GM19328 (cell line): ENCODE data around the gene GTF2E1.
"Not testable (repeated sequence)": the region's sequence is repeated elsewhere in the genome, so short reads cannot be mapped to it uniquely, and the experiment has no call there.

Experiments used
- ATAC-seq: cut with Tn5 transposase; IDR thresholded peaks from one replicate; pipeline ENCODE4 v1.9.1; 2021; ENCODE audit warnings: mild to moderate bottlenecking, moderate library complexity; ENCODE audit not compliant: unreplicated experiment

The GTF2E1 gene

DNA sequence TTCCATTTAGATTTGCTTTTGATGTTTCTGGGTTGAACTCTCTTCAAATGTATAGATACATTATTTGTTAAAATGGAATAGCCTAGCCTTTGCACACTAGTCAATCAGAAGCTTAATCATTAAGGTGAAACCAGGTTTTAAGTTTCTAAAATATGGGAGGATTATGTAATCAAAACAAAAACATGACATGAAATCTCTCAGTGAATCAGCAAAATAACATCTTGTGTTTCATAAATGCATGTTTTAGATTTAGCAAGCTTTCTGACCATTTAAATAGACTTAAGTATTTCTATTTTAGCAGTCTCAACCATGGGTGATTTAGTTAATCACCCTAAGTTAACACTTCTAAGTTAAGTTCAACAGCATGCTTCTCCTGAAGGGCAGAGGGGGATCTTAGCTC is 11.3 kb downstream of the GTF2E1 start:
- no peak for ATAC-seq

DNA sequence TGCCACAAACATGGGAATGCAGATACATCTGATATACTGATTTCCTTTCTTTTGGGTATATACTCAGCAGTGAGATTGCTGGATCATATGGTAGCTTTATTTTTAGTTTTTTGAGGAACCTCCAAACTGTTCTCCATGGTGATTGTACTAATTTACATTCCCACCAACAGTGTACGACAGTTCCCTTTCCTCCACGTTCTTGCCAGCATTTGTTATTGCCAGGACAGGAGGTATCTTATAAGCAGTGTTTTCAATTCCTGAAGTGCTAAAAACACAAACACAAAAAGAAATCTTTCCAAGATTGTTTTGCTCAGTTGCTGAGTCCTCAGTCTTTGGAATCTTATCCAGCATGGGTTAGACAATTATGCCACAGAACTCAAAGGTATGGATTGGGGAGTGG is 13.5 kb downstream of the GTF2E1 start:
- no peak for ATAC-seq

DNA sequence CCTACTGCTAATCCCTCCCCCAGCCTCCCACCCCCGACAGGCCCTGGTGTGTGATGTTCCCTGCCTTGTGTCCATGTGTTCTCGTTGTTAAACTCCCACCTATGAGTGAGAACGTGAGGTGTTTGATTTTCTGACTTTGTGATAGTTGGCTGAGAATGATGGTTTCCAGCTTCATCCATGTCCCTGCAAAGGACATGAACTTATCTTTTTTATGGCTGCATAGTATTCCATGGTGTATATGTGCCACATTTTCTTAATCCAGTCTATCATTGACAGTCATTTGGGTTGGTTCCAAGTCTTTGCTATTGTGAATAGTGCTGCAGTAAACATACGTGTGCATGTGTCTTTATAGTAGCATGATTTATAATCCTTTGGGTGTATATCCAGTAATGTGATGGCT is 16.0 kb downstream of the GTF2E1 start:
- not testable (repeated sequence) for ATAC-seq

DNA sequence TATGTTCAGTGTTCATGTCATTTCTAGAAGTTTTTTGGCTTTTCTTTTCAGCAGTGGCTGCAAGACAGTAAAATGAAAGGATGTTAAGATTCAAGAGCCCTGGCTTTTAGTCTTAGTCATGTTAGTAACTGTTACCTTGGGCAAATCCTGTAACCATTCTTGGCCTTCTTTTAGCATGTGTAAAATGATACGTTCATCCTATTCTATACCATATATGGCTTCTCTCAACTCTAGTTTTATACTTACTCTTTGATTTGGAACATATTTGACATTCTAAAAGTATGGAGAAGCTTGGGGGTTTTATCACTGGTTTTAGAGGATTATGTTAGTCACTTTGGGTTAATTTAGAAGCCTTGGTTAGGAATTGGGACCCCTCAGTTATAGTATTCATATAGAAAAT is 20.1 kb downstream of the GTF2E1 start:
- no peak for ATAC-seq

DNA sequence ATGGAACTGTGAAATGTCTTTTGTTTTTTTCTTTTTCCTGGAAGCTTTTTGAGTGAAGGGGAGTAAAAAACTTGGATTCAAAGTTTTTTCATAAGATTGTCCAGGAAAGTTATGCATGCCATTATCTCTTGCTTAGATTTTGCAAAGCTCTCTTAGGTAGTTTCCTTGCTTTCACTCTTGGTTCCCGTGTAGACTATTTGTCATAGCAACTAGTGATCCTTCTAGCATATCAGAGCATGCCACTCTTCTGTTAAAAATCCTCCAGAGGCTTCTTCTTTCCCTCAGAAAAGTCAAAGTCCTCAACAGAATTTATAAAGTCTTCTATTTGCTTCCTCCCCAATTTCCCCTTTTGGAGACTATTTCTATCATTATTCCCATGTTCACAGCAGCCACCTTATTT is 21.1 kb downstream of the GTF2E1 start:
- ATAC-seq = peak; percentile 74

DNA sequence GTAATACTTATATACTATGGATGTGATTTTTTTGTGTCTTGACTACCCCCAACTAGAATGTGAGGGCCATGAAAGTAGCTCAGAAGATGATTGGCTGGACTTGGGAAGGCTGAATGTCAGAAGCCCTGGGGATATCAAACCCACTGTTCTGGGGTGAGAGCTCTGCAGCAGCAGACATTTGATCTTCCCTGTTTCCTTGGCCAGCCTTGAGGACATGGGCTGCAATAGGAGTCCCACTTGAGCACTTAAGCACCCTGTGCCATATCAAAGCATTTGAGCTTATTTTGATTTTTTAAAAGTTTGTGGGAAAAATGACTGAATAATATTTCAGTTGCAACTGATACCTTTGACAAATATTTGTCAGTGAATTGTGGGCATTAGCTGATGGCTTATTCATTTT is 21.7 kb downstream of the GTF2E1 start:
- ATAC-seq = no peak

DNA sequence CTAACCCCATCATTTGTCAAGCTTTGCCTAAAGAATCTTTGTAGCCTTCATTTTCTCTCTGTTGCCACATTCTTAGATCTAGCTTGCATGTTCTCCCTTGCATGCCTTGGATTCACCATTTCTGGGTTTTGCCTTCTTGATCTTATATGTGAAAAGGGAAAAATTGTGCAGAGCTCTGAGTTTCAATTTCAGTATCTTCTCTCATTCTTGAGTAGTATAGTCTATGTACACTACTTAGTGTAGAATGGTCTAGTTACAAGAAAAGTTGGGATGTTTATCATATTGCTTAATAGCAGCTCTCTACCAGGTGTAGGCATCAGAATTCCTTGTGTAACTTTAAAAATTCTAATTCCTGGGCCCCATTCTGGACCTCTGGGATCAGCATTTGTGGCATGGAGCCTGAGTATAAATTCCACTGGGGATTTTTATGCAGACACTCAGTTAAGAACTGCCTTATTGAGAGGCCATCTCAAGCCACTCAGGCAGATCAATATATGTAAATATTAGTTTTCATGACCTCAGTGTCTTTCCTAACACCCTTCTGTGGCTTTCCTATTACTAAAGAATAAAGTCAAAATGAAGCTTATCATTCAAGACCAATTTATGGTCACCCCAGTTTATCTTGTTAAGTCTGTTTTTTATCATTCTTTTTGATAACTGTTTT is 23.4 kb downstream of the GTF2E1 start:
- no peak for ATAC-seq

DNA sequence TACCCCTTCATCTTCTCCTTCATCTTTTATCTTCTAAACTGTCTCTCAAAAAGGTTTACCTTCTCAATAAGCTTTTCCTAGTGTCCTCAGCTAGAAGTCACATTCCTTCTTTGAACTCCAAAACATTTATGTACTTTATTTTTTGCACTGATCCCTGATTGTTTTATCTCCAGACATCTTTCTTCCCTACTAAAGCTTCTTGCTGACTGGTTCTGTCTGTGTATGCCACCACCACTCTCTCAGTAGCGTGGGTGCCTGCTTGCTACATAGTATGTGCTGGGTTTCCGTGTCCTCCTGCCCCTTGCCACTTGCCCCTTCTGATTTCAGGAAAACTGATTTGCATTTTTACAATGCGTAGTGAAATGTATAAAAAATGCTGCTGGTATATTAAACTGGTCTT is 24.0 kb downstream of the GTF2E1 start:
- ATAC-seq = no peak

DNA sequence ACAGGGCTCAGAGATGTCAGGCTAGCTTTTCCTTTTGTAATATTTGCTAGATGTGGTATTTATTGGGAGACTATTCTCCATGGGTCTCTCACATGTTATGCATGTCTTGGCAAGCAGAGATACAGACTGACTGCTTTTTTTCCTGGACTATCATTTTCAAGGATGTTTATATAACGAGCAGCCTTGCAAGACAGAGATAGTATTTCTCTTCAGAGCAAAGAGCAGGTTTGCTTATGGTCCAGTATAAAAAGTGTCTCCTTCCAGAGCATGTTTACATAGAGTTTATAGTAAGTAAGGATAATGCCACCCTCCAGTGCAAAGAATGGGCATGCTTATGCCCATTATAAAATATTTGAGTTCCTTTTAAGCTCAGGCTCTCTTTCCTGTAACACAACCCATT is 24.6 kb downstream of the GTF2E1 start:
- no peak for ATAC-seq

DNA sequence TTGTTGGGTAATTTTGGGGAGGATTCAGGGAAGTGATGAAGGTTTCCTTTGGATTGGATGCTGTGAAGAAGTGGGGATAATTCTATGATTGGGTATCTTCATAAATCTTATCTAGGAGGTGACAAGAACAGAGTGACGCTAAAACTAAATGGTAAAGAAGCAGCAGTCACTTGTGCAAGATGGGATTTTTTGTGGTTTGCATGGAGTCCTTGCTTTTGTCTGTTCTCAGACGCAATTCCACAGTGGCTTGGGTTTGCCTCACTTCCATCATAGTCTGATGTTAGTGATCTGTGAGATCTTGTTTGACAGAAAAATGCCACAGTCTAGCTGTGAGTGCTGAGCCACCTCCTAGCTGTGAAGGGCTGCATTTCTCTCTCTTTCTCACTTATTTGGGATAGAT is 26.9 kb downstream of the GTF2E1 start:
- ATAC-seq = no peak

DNA sequence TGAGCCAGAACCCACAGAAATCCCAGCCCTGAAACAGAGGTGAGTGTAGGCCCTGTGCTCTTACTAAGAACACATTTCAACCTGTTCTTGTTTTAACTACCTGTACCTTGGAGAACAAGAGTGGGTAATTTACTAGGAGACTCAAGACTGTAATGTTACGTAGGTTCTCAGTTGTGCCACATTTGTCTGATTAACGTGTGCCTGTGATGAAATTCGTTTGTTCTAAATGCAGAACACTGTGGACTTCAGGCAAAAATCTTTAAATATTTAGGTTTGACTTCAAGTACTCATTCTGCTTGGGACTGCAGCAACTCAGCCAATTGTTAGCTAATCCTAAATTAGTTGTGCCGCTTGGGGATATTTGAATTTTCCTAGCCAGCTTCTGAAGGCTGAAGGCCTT is 28.3 kb downstream of the GTF2E1 start:
- no peak for ATAC-seq

DNA sequence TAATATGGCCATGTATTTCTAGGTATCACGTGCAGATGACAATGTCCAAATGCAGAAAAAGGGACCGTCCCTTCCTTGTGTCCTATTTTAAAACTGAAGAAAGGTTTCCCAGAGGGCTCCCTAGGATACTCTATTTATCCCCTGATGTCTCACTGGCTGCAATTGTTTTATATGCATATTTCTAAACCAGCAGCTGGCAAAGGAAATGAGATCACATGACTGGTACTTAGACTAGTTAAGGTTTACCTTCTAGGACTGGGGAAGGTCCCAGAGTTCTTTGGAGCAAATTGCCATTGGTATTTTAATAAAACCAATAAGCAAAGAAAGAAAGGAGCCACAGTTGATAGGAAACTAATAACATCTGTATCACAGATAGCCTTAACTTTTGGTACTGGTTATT is 29.5 kb downstream of the GTF2E1 start:
- ATAC-seq = no peak

DNA sequence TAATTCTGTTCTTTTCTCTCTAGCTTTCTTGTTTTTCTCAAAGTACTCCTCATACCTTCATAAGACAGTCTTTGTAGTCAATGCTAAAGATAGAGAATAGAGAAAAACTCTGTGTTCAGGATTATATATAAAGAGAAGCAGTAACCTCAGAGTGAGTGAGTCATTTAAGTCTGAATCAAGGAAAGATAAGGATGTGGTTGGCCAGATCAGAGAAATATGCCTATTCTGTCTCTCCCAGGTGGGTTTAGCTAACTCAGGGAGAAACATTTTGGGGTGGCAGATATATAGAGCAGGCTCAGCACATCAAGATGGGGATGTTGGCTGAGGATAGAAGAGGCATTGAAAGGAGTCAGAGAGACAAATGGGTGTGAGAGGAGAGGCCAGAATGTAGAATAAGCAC is 31.4 kb downstream of the GTF2E1 start:
- ATAC-seq = peak; percentile 63

DNA sequence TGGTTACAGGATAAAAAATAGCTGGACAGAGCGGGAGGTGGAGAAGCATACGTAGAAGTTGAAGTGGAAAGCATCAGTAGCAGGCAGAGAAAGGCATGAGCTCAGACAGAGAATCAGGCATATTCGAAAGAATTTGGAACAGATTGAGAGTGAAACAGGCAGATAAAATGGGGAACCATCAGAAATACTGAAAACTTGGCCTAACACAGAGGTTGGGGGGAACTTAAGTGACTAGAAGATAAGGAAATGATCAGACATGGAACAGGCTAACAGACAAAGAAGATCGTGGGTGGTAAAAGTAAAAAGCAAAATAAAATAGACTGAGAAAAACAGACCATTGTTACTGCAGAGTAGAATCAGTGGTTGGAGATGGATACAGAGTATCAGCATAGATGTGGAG is 32.9 kb downstream of the GTF2E1 start:
- ATAC-seq = no peak

DNA sequence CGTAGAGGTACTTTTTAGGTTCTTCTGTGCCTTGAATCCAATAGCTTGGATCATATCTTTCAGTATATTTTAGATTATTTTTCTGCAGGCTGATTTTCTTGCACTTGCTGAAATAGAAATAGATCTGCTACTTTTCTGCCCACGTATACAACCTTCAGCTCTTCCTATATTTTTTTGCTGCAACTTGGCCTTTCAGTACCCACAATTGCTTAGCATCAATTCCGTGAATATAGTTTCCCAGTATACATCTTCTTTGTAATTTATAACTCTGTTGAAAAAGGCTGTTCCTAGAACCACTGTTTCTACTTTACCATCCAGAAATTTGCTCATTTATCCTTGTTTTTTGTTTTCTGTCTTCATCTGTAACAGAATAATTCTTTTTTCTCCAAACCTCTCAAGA is 36.2 kb downstream of the GTF2E1 start:
- no peak for ATAC-seq

DNA sequence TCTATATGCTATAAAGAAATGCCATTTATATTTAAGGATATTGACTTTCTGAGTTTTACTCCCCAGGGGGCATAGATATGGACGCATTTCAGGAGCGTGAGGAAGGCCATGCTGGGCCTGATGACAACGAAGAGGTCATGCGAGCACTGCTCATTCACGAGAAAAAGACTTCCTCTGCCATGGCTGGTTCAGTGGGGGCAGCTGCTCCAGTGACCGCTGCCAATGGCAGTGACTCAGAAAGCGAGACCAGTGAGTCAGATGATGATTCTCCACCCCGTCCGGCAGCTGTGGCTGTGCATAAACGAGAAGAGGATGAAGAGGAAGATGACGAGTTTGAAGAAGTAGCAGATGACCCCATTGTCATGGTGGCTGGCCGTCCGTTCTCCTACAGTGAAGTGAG is 38.4 kb downstream of the GTF2E1 start:
- ATAC-seq = peak; percentile 81

DNA sequence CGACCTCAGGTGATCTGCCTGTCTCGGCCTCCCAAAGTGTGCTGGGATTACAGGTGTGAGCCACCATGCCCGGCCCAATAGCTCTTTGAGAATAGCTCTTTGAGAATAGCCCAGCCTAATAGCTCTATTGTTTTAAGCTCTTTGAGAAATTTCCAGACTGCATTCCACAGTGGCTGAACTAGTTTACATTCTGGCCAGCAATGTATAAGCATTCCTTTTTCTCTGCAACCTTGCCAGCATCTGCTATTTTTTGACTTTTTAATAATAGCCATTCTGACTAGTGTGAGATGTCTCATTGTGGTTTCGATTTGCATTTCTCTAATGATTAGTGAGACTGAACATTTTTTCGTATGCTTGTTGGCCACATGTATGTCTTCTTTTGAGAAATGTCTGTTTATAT is 43.3 kb downstream of the GTF2E1 start:
- ATAC-seq = peak; percentile 41

DNA sequence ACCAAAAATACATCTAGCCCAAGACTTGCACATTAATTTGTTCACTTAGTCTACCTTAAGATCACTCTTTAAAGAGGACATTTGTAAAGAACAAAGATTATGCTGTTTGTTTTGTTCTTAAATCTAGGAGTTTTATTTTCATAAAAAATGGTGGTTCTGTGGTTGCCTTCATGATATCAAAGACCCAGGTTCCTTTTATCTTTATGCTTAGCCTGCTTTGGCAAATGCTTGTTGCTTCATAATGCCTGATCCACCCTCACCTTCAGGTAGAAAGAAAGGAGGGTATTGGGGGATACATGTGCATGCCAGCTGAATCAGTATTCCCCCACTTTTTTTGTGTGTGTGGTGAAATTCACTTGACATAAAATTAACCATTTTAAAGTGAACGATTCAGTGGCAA is 48.5 kb downstream of the GTF2E1 start:
- no peak for ATAC-seq

DNA sequence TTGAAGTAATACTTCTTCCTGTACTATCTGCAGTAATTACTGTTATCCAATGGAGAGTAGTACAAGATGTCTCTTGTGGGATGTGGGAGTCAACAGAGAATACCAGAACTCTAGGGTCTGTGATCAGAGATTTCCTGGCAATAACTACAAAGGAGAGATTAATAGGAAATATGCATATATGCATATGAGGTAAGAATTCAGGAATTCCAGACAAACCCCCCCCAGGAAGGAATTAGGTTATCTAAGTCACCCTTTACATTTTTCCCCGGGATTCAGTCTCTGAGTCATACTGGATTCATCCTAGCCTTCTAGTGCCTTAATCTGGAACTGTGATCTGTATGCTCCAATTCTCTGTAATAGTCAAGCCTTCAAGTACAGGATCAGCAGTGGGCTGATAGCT is 49.4 kb downstream of the GTF2E1 start:
- ATAC-seq = no peak

DNA sequence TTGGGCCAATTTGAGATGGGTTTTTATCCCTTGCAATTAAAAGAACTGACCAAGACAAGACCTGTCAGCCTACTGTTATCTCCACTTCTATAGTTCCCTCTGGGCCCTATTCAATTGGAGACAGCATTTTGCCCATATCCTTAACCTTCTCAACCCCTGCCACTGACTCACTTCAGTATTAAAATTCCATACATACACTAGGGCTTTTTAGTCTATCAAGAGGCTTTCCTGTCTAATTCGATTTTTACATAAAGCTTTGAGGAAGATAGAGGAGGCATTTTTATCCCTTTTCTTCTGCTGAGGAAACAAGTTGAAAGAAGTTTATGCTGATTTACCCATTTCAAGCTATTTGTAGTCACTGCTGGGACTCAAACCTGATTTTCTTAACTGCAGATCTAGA is 51.1 kb downstream of the GTF2E1 start:
- ATAC-seq = no peak

DNA sequence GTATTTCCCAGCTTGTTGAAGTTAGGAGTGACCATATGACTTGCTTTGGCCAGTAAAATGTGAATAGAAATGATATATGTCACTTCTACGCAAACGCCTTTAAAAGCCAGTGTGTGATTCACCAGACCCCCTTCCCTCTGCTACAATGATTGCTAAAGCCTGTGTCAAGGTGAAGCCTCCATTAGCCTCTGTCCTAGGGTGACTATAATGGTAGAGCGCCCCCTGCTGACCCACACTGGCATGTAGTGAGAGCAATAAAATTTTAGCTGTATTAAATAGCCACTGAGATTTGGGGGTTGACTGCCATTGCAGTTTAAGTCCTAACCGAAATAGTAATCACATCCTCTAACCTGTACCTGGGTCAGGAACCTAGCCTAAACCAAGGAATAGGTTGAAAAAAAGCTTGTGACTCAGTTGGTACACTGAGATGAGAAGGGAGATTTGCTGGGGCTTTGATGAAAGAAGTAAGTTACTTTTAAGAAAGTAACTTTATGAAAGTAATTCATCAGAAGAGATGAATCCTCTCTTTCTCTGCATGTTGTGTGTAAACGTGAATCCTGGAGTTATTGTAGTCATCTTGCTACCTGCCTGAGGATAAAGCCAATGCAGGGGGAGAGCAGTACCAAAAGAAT is 52.6 kb downstream of the GTF2E1 start:
- peak; percentile 89 for ATAC-seq

DNA sequence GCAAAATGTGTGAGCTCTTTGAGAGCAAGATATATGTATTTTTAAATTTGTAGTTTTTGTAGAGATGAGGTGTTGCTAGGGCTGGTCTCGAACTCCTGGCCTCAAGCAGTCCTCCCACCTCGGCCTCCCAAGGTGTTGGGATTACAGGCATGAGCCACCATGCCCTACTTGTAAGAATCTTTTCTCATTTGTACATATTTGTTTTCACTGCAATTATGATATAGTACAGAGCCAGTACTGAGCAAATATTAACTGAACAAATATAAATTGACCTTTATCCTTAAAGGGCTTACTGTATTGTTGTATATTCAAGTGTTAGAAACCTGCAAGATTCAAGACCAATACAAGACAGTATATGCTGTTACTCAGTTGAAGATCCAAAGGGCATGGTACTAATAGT is 53.4 kb downstream of the GTF2E1 start:
- no peak for ATAC-seq

DNA sequence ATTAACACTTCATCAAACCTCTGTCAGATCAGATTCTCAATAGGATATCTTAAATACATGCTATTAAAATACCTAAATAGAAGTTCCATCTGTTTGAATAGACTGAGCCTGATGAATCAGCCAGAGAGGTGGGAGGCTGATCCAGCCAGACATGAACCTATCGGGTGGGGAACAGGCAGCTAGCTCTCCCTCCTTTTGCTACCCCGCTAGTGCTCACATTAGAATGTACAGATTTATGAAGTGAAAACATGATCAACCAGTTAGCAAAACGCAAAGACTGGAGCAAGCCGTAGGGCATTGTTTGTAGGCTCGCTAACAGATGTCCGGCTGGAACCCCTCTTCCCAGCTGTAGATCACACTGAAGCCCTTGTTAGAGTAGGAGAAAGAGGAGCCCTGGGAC is 54.4 kb downstream of the GTF2E1 start:
- ATAC-seq = no peak
